C4-2B (cell line): ENCODE results near the gene DRC1.

Experiments
- H3K27ac ChIP-seq: fragments of 450-650 bp; 2 replicates; pipeline ENCODE4 v1.5.1; 2017
- CTCF ChIP-seq: fragments of 450-650 bp; conservative IDR thresholded peaks from 2 replicates; pipeline ENCODE4 v1.5.1; 2017; ENCODE audit warnings: mild to moderate bottlenecking
- ZFX ChIP-seq: fragments of 450-650 bp; IDR thresholded peaks from 2 replicates; pipeline ENCODE4 v1.6.1; 2017

Gene DRC1

GRCh38 chr2:26481706-26482105 lies 80.0 kb downstream of the DRC1 start:
- no peak for TF ChIP-seq ZFX
- TF ChIP-seq CTCF = no peak
- H3K27ac ChIP-seq = no peak overlapping the region

GRCh38 chr2:26482211-26483026 lies 80.7 kb downstream of the DRC1 start:
- no peak overlapping the region for H3K27ac ChIP-seq
- no peak for TF ChIP-seq ZFX
- no peak for TF ChIP-seq CTCF

- TF ChIP-seq CTCF (no peak), ZFX (no peak)
- no peak overlapping the region for H3K27ac ChIP-seq
Measured at GRCh38 chr2:26483027-26483326, 81.3 kb downstream of the DRC1 start.

GRCh38 chr2:26483516-26483915 lies 81.8 kb downstream of the DRC1 start:
- H3K27ac ChIP-seq = no peak overlapping the region
- TF ChIP-seq CTCF (no peak), ZFX (no peak)

- no peak overlapping the region for H3K27ac ChIP-seq
- TF ChIP-seq CTCF (no peak), ZFX (no peak)
Measured at GRCh38 chr2:26483957-26484565, 82.3 kb downstream of the DRC1 start.

GRCh38 chr2:26484579-26484978 lies 82.9 kb downstream of the DRC1 start:
- H3K27ac ChIP-seq = no peak overlapping the region
- no peak for TF ChIP-seq CTCF
- TF ChIP-seq ZFX = no peak

GRCh38 chr2:26485099-26485498 lies 83.4 kb downstream of the DRC1 start:
- no peak overlapping the region for H3K27ac ChIP-seq
- TF ChIP-seq CTCF (no peak), ZFX (no peak)
